GM23338 (cell line): ENCODE data around the gene ANO1. TPM values are rescaled to one million over a fixed set of nuclear protein-coding genes. Genes with fewer than 3 reads are reported as not detected.

Source experiments
- ATAC-seq: fragments of 200-7000 bp; cut with Tn5 transposase; 3 replicates; pipeline ENCODE4 v1.9.1; 2020
- DNase-seq: peaks from one replicate; pipeline ENCODE4 v3.0.0-alpha.2; 2015; ENCODE audit warnings: low spot score
- H2AFZ ChIP-seq: fragments of 200-600 bp; sonication (generic); 2 replicates; pipeline ENCODE4 v1.8.0; 2016; ENCODE audit warnings: antibody characterized with exemption, mild to moderate bottlenecking, moderate library complexity
- H3F3A ChIP-seq: fragments of 200-600 bp; sonication (generic); replicated peaks from 2 replicates; pipeline ENCODE4 v1.8.0; 2017; ENCODE audit warnings: antibody characterized with exemption, mixed run types, low read depth
- H3K27ac ChIP-seq: fragments of 200-600 bp; sonication (generic); 2 replicates; pipeline ENCODE4 v1.6.1; 2016; ENCODE audit warnings: low read depth
- H3K27me3 ChIP-seq: fragments of 200-600 bp; sonication (generic); 2 replicates; pipeline ENCODE4 v1.8.0; 2016; ENCODE audit warnings: mild to moderate bottlenecking, mixed run types, moderate library complexity; ENCODE audit not compliant: insufficient read depth
- H3K36me3 ChIP-seq: fragments of 200-600 bp; sonication (generic); 2 replicates; pipeline ENCODE4 v1.8.0; 2016; ENCODE audit warnings: mild to moderate bottlenecking; ENCODE audit not compliant: insufficient read depth
- H3K4me1 ChIP-seq: fragments of 200-600 bp; sonication (generic); 2 replicates; pipeline ENCODE4 v1.8.0; 2016; ENCODE audit warnings: mild to moderate bottlenecking, moderate library complexity; ENCODE audit not compliant: insufficient read depth
- H3K4me2 ChIP-seq: fragments of 200-600 bp; sonication (generic); 2 replicates; pipeline ENCODE4 v1.7.1; 2017; ENCODE audit warnings: mixed run types
- H3K4me3 ChIP-seq: fragments of 200-600 bp; sonication (generic); 2 replicates; pipeline ENCODE4 v1.6.1; 2016; ENCODE audit warnings: mixed run types
- H3K79me2 ChIP-seq: fragments of 200-600 bp; sonication (generic); replicated peaks from 2 replicates; pipeline ENCODE4 v1.8.0; 2017; ENCODE audit warnings: mild to moderate bottlenecking; ENCODE audit not compliant: insufficient read depth
- H3K9me2 ChIP-seq: fragments of 200-600 bp; sonication (generic); 2 replicates; pipeline ENCODE4 v1.8.0; 2017; ENCODE audit not compliant: insufficient read depth
- H4K20me1 ChIP-seq: fragments of 200-600 bp; sonication (generic); replicated peaks from 2 replicates; pipeline ENCODE4 v1.8.0; 2017; ENCODE audit warnings: mild to moderate bottlenecking; ENCODE audit not compliant: insufficient read depth
- H3K27ac Mint-ChIP-seq: 2 replicates; pipeline ENCODE4 v1.8.0; 2020; ENCODE audit warnings: inconsistent platforms, mild to moderate bottlenecking, moderate library complexity, mixed read lengths
- H3K27me3 Mint-ChIP-seq: 3 replicates; pipeline ENCODE4 v1.8.0; 2022; ENCODE audit warnings: low read depth, mild to moderate bottlenecking, moderate library complexity, mixed read lengths, inconsistent platforms; ENCODE audit not compliant: insufficient read depth, poor library complexity
- H3K36me3 Mint-ChIP-seq: 3 replicates; pipeline ENCODE4 v1.8.0; 2021; ENCODE audit warnings: low read depth, mild to moderate bottlenecking, inconsistent platforms, moderate library complexity, mixed read lengths
- H3K4me1 Mint-ChIP-seq: 3 replicates; pipeline ENCODE4 v1.8.0; 2020; ENCODE audit warnings: mild to moderate bottlenecking, inconsistent platforms, mixed read lengths
- H3K4me3 Mint-ChIP-seq: 3 replicates; pipeline ENCODE4 v1.8.0; 2021; ENCODE audit warnings: moderate library complexity, mild to moderate bottlenecking, inconsistent platforms, mixed read lengths
- H3K9me3 Mint-ChIP-seq: 3 replicates; pipeline ENCODE4 v1.8.0; 2020; ENCODE audit warnings: moderate library complexity, mild to moderate bottlenecking, inconsistent platforms, mixed read lengths
- CREB1 ChIP-seq: fragments of 250-450 bp; sonication (Bioruptor Pico); IDR thresholded peaks from 2 replicates; pipeline ENCODE4 v1.5.0; 2020; ENCODE audit warnings: low read depth, mild to moderate bottlenecking, moderate library complexity
- EZH2 ChIP-seq: fragments of 200-600 bp; sonication (generic); IDR thresholded peaks from one replicate; pipeline ENCODE4 v1.8.0; 2017; ENCODE audit warnings: antibody characterized with exemption, mild to moderate bottlenecking, low read depth; ENCODE audit not compliant: unreplicated experiment
- POLR2AphosphoS5 ChIP-seq: IDR thresholded peaks from 2 replicates; pipeline ENCODE4 v1.6.1; 2016; ENCODE audit warnings: antibody characterized with exemption, low read depth
- ZNF331 ChIP-seq: fragments of 250-450 bp; sonication (Bioruptor Pico); IDR thresholded peaks from 2 replicates; pipeline ENCODE4 v1.5.0; 2020; ENCODE audit warnings: low read depth, mild to moderate bottlenecking, moderate library complexity
- ZNF462 ChIP-seq: fragments of 250-450 bp; sonication (Bioruptor Pico); IDR thresholded peaks from 2 replicates; pipeline ENCODE4 v1.5.0; 2020; ENCODE audit warnings: mild to moderate bottlenecking, moderate library complexity
- polyA plus RNA-seq: library from polyadenylated mRNA; unstranded; fragments of >200 nt; fragmentation: Nextera tagmentation; extraction: Ambion mirVana; gene quantifications from 2 replicates; pipeline ENCODE4 v1.2.1, GENCODE V29; 2016
- total RNA-seq: library from RNA; depleted of rRNA; stranded (reverse); fragments of >200 nt; shearing (Covaris generic); gene quantifications from 2 replicates; pipeline ENCODE4 v1.2.3, GENCODE V29; 2014

ANO1 gene
- total and polyA plus RNA-seq, 2 experiments from 2014 or later = 1.4 to 3.4 TPM

GRCh38 chr11:70071996-70072395 lies 6.1 kb upstream of the ANO1 start:
- H3K36me3 ChIP-seq = no peaks in the 10 kb centered on the region
- no peaks in the 10 kb centered on the region for H3K9me2 ChIP-seq
- ATAC-seq (no peak), DNase-seq (no peak)
- peak overlapping the region; percentile 56; the same call in 1 of the 2 replicates for H2AFZ ChIP-seq
- H3F3A ChIP-seq = peaks cover 4% of the 10 kb centered on the region; the same call in 1 of the 2 replicates
- H3K36me3 Mint-ChIP-seq = no peaks in the 10 kb centered on the region
- H3K4me3 Mint-ChIP-seq = no peak overlapping the region
- H3K9me3 Mint-ChIP-seq = no peaks in the 10 kb centered on the region
- H3K27me3 Mint-ChIP-seq = peaks cover 21% of the 10 kb centered on the region
- no peaks in the 10 kb centered on the region for H4K20me1 ChIP-seq
- peaks cover 54% of the 10 kb centered on the region for H3K4me1 Mint-ChIP-seq
- peaks cover 41% of the 10 kb centered on the region for H3K27me3 ChIP-seq
- TF ChIP-seq ZNF331 = no peak
- H3K4me3 ChIP-seq = no peak overlapping the region
- peak overlapping the region; percentile 62; the same call in 1 of the 2 replicates for H3K4me2 ChIP-seq
- H3K79me2 ChIP-seq = no peaks in the 10 kb centered on the region
- peaks cover 36% of the 10 kb centered on the region for H3K4me1 ChIP-seq
- H3K27ac ChIP-seq = no peak overlapping the region
- H3K27ac Mint-ChIP-seq = no peak overlapping the region

DNA sequence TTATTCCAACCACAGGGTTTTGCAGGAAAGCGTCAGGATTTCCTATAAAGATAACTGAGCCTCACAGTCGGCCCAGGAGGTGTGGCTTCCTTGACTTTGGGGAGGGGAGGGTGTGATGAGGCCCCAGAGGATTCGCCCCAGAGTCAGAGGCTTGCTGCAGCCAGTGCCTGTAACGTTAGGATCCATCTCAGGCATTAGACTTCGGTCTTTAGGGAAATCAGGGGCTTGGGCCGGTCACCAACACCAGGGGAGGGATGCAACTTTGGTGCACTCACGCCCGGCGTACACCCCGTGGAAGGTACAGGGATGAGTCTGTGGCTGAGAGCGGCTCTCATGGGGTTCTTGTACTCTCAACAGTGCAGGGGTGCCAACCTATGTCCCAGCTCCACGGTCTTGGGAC lies 5.7 kb upstream of the ANO1 start:
- peaks cover 25% of the 10 kb centered on the region for H3K27me3 Mint-ChIP-seq
- Histone ChIP-seq H4K20me1 (no peaks in the 10 kb centered on the region), H3K4me2 (peak overlapping the region; percentile 62), H2AFZ (peak overlapping the region; percentile 56; the same call in 1 of the 2 replicates), H3K36me3 (no peaks in the 10 kb centered on the region), H3K9me2 (no peaks in the 10 kb centered on the region), H3K27me3 (peaks cover 46% of the 10 kb centered on the region), H3K4me3 (peak overlapping the region; percentile 32; the same call in 1 of the 2 replicates), H3K79me2 (no peaks in the 10 kb centered on the region), H3K27ac (peak overlapping the region; percentile 63; the same call in 1 of the 2 replicates), H3F3A (peaks cover 4% of the 10 kb centered on the region; the same call in 1 of the 2 replicates), H3K4me1 (peaks cover 36% of the 10 kb centered on the region)
- H3K36me3 Mint-ChIP-seq = no peaks in the 10 kb centered on the region
- peak overlapping the region; percentile 20 for H3K4me3 Mint-ChIP-seq
- DNase-seq (peak; percentile 39), ATAC-seq (peak; percentile 30)
- H3K9me3 Mint-ChIP-seq = no peaks in the 10 kb centered on the region
- H3K4me1 Mint-ChIP-seq = peaks cover 57% of the 10 kb centered on the region
- TF ChIP-seq CREB1 (no peak), ZNF462 (no peak), EZH2 (no peak), POLR2AphosphoS5 (no peak)
- H3K27ac Mint-ChIP-seq = no peak overlapping the region
